ENCODE data around the gene RAB32. TPM values are rescaled to one million over a fixed set of nuclear protein-coding genes. Genes with fewer than 3 reads are reported as not detected.

RAB32 gene
- total RNA-seq, 1 experiment from 2014 or later = 4.7 TPM

- DNase-seq = no peak
- no CpG with 5 or more reads among the region's 5 CpGs for WGBS (ENCODE audit: extremely low coverage, insufficient read length, low lambda C conversion rate)
- no peak overlapping the region; a peak in 1 of 7 replicates for H3K27ac Mint-ChIP-seq
- no peak overlapping the region for H3T11ph ChIP-seq (ENCODE audit: low read length)
- no peak overlapping the region for H2AFZ ChIP-seq (ENCODE audit: low read length)
- H3K4me1 Mint-ChIP-seq = peaks cover 16 to 18% of the 10 kb centered on the region in 2 experiments
- H3K23me2 ChIP-seq (ENCODE audit: insufficient read length, low read depth, low read length, poor library complexity, severe bottlenecking) = peaks cover 8% of the 10 kb centered on the region
- H3K9me3 ChIP-seq (ENCODE audit: control insufficient read depth, low read depth, low read length) = no peaks in the 10 kb centered on the region
- H3K9ac ChIP-seq (ENCODE audit: extremely low read depth, insufficient read length, low read length) = no peak overlapping the region
- H4K5ac ChIP-seq (ENCODE audit: insufficient read length, low read depth, low read length) = no peak overlapping the region
- H3K4ac ChIP-seq (ENCODE audit: low read depth, low read length) = no peak overlapping the region
- no peaks in the 10 kb centered on the region for H3K79me1 ChIP-seq (ENCODE audit: insufficient read depth, low read depth, low read length, poor library complexity, severe bottlenecking)
- no peak overlapping the region for H3K27ac ChIP-seq (ENCODE audit: insufficient read length, low read depth, low read length)
- H3K4me3 Mint-ChIP-seq = no peak overlapping the region
- peaks cover 0 to 8% (median 7%) of the 10 kb centered on the region in 3 experiments; a peak in 5 of 7 replicates for H3K36me3 Mint-ChIP-seq (ENCODE audit: insufficient read depth in 1 of 3, low read depth in 3 of 3)
- H4K91ac ChIP-seq (ENCODE audit: insufficient read length, low read depth, low read length) = no peak overlapping the region
- H3K4me1 ChIP-seq (ENCODE audit: insufficient read depth, low read length) = peaks cover 3% of the 10 kb centered on the region; the same call in 1 of the 2 replicates
- peaks cover 1% of the 10 kb centered on the region; the same call in 1 of the 2 replicates for H3K79me2 ChIP-seq (ENCODE audit: insufficient read depth, low read length)
- H2BK5ac ChIP-seq (ENCODE audit: insufficient read length, low read length) = no peak overlapping the region
- H4K8ac ChIP-seq (replicated peaks; ENCODE audit: insufficient read length, low read depth, low read length) = no peak overlapping the region
- H2BK20ac ChIP-seq (ENCODE audit: low read depth, low read length, poor library complexity, severe bottlenecking) = no peak overlapping the region
- H3K14ac ChIP-seq (ENCODE audit: insufficient read depth, low read length) = no peak overlapping the region
- no peak overlapping the region for H3K23ac ChIP-seq (ENCODE audit: insufficient read length, low read depth, low read length)
- no peak overlapping the region for H3K4me2 ChIP-seq (ENCODE audit: insufficient read depth, insufficient read length, low read length)
- no peak overlapping the region for H3K18ac ChIP-seq (ENCODE audit: insufficient read length, low read depth, low read length)
- H4K20me1 ChIP-seq (ENCODE audit: control insufficient read depth, insufficient read depth, insufficient read length) = no peaks in the 10 kb centered on the region
- H2AK5ac ChIP-seq (ENCODE audit: insufficient read length, low read length) = no peak overlapping the region
- H2BK120ac ChIP-seq (ENCODE audit: low read depth, low read length, poor library complexity, severe bottlenecking) = no peak overlapping the region
- no peak for TF ChIP-seq CTCF (conservative IDR thresholded peaks at IDR 0.05)
- H3K27me3 ChIP-seq (ENCODE audit: insufficient read depth, low read length) = no peaks in the 10 kb centered on the region
- H3K9me3 Mint-ChIP-seq = no peaks in the 10 kb centered on the region
- peaks cover 2% of the 10 kb centered on the region; the same call in 1 of the 2 replicates for H3K27me3 Mint-ChIP-seq (ENCODE audit: low read depth)
- no peak overlapping the region for H3K56ac ChIP-seq (ENCODE audit: insufficient read length, low read depth, low read length)
- no peak overlapping the region for H2BK12ac ChIP-seq (ENCODE audit: insufficient read length, low read depth, low read length)
- no peak overlapping the region for H2BK15ac ChIP-seq (ENCODE audit: low read depth, low read length)
These were observed 1.9 kb downstream of the RAB32 start for GRCh38 chr6:146545581-146545980.
